Endothelial cell of umbilical vein (primary cell): ENCODE measurements around the gene CBY2. TPM values are rescaled to one million over a fixed set of nuclear protein-coding genes. Genes with fewer than 3 reads are reported as not detected.

Experiments used
- BruUV-seq: library from RNA; stranded (reverse); fragments of 400-500 nt; replicated peaks from 2 replicates; lab custom pipeline; 2021; lab: Mats Ljungman, UMichigan
- CTCF ChIA-PET: fragments of 300-600, 350-600 bp; sonication (Branson Sonifier 250); formaldehyde crosslinking; loops from one replicate; lab custom pipeline; 2021; ENCODE audit warnings: antibody characterized with exemption, inconsistent platforms; lab: Charles Lee
- POLR2A ChIA-PET: fragments of 300-600, 350-600 bp; sonication (Branson Sonifier 250); formaldehyde crosslinking; loops from one replicate; lab custom pipeline; 2021; ENCODE audit warnings: antibody characterized with exemption, inconsistent platforms; lab: Charles Lee
- DNase-seq: peaks from one replicate; pipeline ENCODE4 v3.0.0-alpha.2; 2011; ENCODE audit warnings: low read depth, low spot score
- FAIRE-seq: peaks from 2 replicates; lab custom pipeline; 2011; peaks lifted over from hg19 to GRCh38; lab: Jason Lieb, UNC
- H2AFZ ChIP-seq: 2 replicates; pipeline ENCODE4 v1.6.0; 2012; ENCODE audit warnings: low read depth, low read length, control low read depth, inconsistent platforms
- H3K27ac ChIP-seq: 2 replicates; pipeline ENCODE4 v1.5.1; 2011; ENCODE audit warnings: low read depth, mild to moderate bottlenecking, control low read depth, low read length, moderate library complexity; ENCODE audit not compliant: insufficient read depth
- H3K27me3 ChIP-seq, 2 experiments: 2 replicates each; pipeline versions ENCODE4 v1.6.0 to v1.6.1; 2011; ENCODE audit warnings: low read length in 2 of 2, mixed read lengths in 1 of 2; ENCODE audit not compliant: control insufficient read depth in 2 of 2, insufficient read depth in 2 of 2
- H3K36me3 ChIP-seq, 2 experiments: 2 replicates in 1 of 2; 3 replicates in 1 of 2; pipeline ENCODE4 v1.5.1; 2011; ENCODE audit warnings: low read length in 2 of 2, mild to moderate bottlenecking in 1 of 2, moderate library complexity in 1 of 2; ENCODE audit not compliant: control insufficient read depth in 2 of 2, insufficient read depth in 2 of 2; ENCODE audit errors: extremely low read depth in 1 of 2
- H3K4me1 ChIP-seq: 3 replicates; pipeline ENCODE4 v1.5.1; 2011; ENCODE audit warnings: mild to moderate bottlenecking, low read length; ENCODE audit not compliant: control insufficient read depth, insufficient read depth; ENCODE audit errors: extremely low read depth
- H3K4me2 ChIP-seq: 2 replicates; pipeline ENCODE4 v1.6.1; 2011; ENCODE audit warnings: low read length, control low read depth, mixed read lengths; ENCODE audit not compliant: insufficient read depth
- H3K4me3 ChIP-seq, 3 experiments: fragments of 200-600 bp in 1 of 3; sonication (generic), shearing (Covaris generic) in 1 of 3; replicated peaks in 1 of 3; 2 replicates each; pipeline ENCODE4 v1.5.1; 2011 to 2016; ENCODE audit warnings: control low read depth in 3 of 3, low read length in 3 of 3, mild to moderate bottlenecking in 2 of 3, inconsistent platforms in 1 of 3, low read depth in 1 of 3, moderate library complexity in 1 of 3; ENCODE audit not compliant: insufficient read depth in 1 of 3
- H3K79me2 ChIP-seq: 2 replicates; pipeline ENCODE4 v1.6.0; 2012; ENCODE audit warnings: low read length, inconsistent platforms; ENCODE audit not compliant: control insufficient read depth, insufficient read depth
- H3K9ac ChIP-seq: replicated peaks from 2 replicates; pipeline ENCODE3; 2011; ENCODE audit warnings: low read length, control low read depth; ENCODE audit not compliant: insufficient read depth; ENCODE audit errors: extremely low read depth
- H3K9me1 ChIP-seq: replicated peaks from 3 replicates; pipeline ENCODE4 v1.6.0; 2011; ENCODE audit warnings: mild to moderate bottlenecking, low read length; ENCODE audit not compliant: control insufficient read depth, insufficient read depth; ENCODE audit errors: extremely low read depth
- H3K9me3 ChIP-seq: replicated peaks from 2 replicates; pipeline ENCODE4 v1.5.1; 2012; ENCODE audit warnings: low read length, inconsistent platforms; ENCODE audit not compliant: control insufficient read depth, insufficient read depth
- H4K20me1 ChIP-seq: replicated peaks from 2 replicates; pipeline ENCODE3; 2011; ENCODE audit warnings: mild to moderate bottlenecking, low read length; ENCODE audit not compliant: control insufficient read depth, insufficient read depth; ENCODE audit errors: extremely low read depth
- CTCF ChIP-seq, 2 donors: IDR thresholded peaks; 1 replicate in 1 of 2; 2 replicates in 1 of 2; pipeline ENCODE4 v1.5.1; 2011; ENCODE audit warnings: low read length in 2 of 2, mild to moderate bottlenecking in 2 of 2, moderate library complexity in 2 of 2, control low read depth in 1 of 2, inconsistent platforms in 1 of 2, low read depth in 1 of 2; ENCODE audit not compliant: insufficient read depth in 1 of 2; ENCODE audit errors: extremely low read depth in 1 of 2
- EZH2 ChIP-seq: IDR thresholded peaks from 2 replicates; pipeline ENCODE4 v1.6.1; 2012; ENCODE audit warnings: borderline replicate concordance, low read depth, mild to moderate bottlenecking, moderate library complexity, low read length, inconsistent platforms; ENCODE audit not compliant: severe bottlenecking
- FOS ChIP-seq: IDR thresholded peaks from 2 replicates; pipeline ENCODE4 v1.6.1; 2011; ENCODE audit warnings: mild to moderate bottlenecking, low read length, moderate library complexity, borderline replicate concordance; ENCODE audit not compliant: insufficient read depth
- GATA2 ChIP-seq: IDR thresholded peaks from 2 replicates; pipeline ENCODE4 v1.7.0; 2011; ENCODE audit warnings: low read depth, mild to moderate bottlenecking, moderate library complexity, mixed read lengths, low read length; ENCODE audit not compliant: insufficient read length, insufficient read depth
- JUN ChIP-seq: IDR thresholded peaks from 2 replicates; pipeline ENCODE4 v1.6.1; 2011; ENCODE audit warnings: borderline replicate concordance, low read depth; ENCODE audit not compliant: insufficient read length, insufficient read depth
- MAX ChIP-seq: IDR thresholded peaks from 2 replicates; pipeline ENCODE4 v1.6.1; 2011; ENCODE audit not compliant: insufficient read depth, insufficient read length
- MYC ChIP-seq: IDR thresholded peaks from one replicate; pipeline ENCODE4 v1.6.1; 2011; ENCODE audit warnings: mild to moderate bottlenecking, low read depth, low read length
- POLR2A ChIP-seq: IDR thresholded peaks from 2 replicates; pipeline ENCODE4 v1.6.1; 2012; ENCODE audit warnings: low read depth, mild to moderate bottlenecking, control low read depth, low read length
- POLR2AphosphoS5 ChIP-seq: IDR thresholded peaks from 2 replicates; pipeline ENCODE4 v1.6.1; 2012; ENCODE audit warnings: low read depth, mild to moderate bottlenecking, control low read depth, low read length, moderate library complexity; ENCODE audit not compliant: insufficient read depth
- dilution Hi-C: fragments of 300-500 bp; cut with MboI; formaldehyde crosslinking; loops from one replicate; pipeline ENCODE4 v1.15.0; 2019; ENCODE audit warnings: low sequenced_read_pairs; ENCODE audit not compliant: extremely low pct_ligation_motif_present
- intact Hi-C: fragments of 100-400 bp; cut with micrococcal nuclease; formaldehyde crosslinking; loops from one replicate; pipeline ENCODE4 v1.10.0; 2022
- polyA plus RNA-seq, 4 experiments: library from polyadenylated mRNA; depleted of rRNA in 3 of 4; stranded (reverse) in 3 of 4; unstranded in 1 of 4; fragments of >200 nt; gene quantifications; 2 replicates each; pipeline versions ENCODE4 v1.2.1 to v1.2.3, GENCODE V29; 2011 to 2012; ENCODE audit warnings: missing spikeins in 1 of 4
- total RNA-seq: library from RNA; stranded (reverse); gene quantifications from 2 replicates; pipeline ENCODE4 v1.2.3, GENCODE V29; 2021

CBY2 gene
- total and polyA plus RNA-seq, 2 donors (not counting 3 experiments of a cell fraction or from before 2014, with no cell fraction given): not detected

DNA sequence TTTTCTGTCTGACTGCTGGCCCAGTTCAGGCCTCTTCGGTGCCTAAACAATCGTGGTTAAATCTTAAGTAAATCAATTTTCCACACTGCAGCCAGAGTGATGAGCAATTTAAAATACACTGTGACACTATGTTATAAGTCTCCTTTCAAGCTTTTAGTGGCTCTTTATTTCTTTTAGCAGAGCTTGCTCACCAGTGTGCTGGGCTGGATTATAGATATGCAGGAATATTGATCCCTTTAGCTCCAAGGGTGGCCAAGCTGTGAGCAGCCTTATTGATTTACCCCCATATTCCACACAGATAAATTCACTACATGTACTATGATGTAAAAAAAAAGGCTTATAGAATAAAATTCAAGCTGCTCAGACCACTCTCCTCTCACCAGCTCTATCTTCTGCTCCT lies 21.7 kb downstream of the CBY2 start:
- Histone ChIP-seq H3K9me3 (no peaks in the 10 kb centered on the region), H3K79me2 (no peaks in the 10 kb centered on the region), H3K36me3 (no peaks in the 10 kb centered on the region), H3K27me3 (peaks cover 3 to 11% of the 10 kb centered on the region in 2 experiments), H2AFZ (no peak overlapping the region), H3K9ac (no peak overlapping the region), H3K4me3 (no peak overlapping the region), H3K4me2 (no peak overlapping the region), H3K4me1 (peaks cover 9% of the 10 kb centered on the region), H3K9me1 (no peaks in the 10 kb centered on the region), H4K20me1 (no peaks in the 10 kb centered on the region), H3K27ac (no peak overlapping the region)
- dilution Hi-C loops: no loop called here
- ChIA-PET POLR2A (no interaction called here), CTCF (no interaction called here)
- TF ChIP-seq POLR2A (no peak), JUN (no peak), MYC (no peak), MAX (no peak), CTCF (IDR thresholded peaks at IDR 0.05; ENCODE audit: extremely low read depth in 1 of 2, insufficient read depth in 1 of 2, low read depth in 1 of 2, low read length in 2 of 2) (no peak), EZH2 (no peak), GATA2 (no peak), FOS (no peak), POLR2AphosphoS5 (no peak)
- no TSS peak for BruUV-seq
- FAIRE-seq (no peak), DNase-seq (no peak)
- intact Hi-C loops: no loop called here
